ENCODE measurements around the gene MADCAM1.

Gene MADCAM1

GRCh38 chr19:539429-540030 lies 43.2 kb downstream of the MADCAM1 start:
- no peak for DNase-seq

GRCh38 chr19:540867-541637 lies 44.8 kb downstream of the MADCAM1 start:
- in situ Hi-C loops (cut with HindIII; ENCODE audit: low pct_ligation_motif_present, low pct_unique_long_range_greater_than_20kb, low sequenced_read_pairs), result no loop called here
- no peak for DNase-seq

More at GRCh38 chr19:539429-540030, 43.2 kb downstream of the MADCAM1 start:
- in situ Hi-C loops (cut with HindIII; ENCODE audit: low pct_ligation_motif_present, low pct_unique_long_range_greater_than_20kb, low sequenced_read_pairs), result no loop called here

- DNase-seq, result no peak
- in situ Hi-C loops (cut with HindIII; ENCODE audit: low pct_ligation_motif_present, low pct_unique_long_range_greater_than_20kb, low sequenced_read_pairs), result no loop called here
These were observed 45.4 kb downstream of the MADCAM1 start for GRCh38 chr19:541699-542098.

- no peak for DNase-seq
- in situ Hi-C loops (cut with HindIII; ENCODE audit: low pct_ligation_motif_present, low pct_unique_long_range_greater_than_20kb, low sequenced_read_pairs), result no loop called here
These were observed 46.0 kb downstream of the MADCAM1 start for GRCh38 chr19:542173-542866.

GRCh38 chr19:543910-544608 lies 47.8 kb downstream of the MADCAM1 start, which contains the start of gene GZMM:
Gene GZMM, plus strand, starts transcription at chr19:544053. Its CDS starts 19 bp downstream, at chr19:544072.
- in situ Hi-C loops (cut with HindIII; ENCODE audit: low pct_ligation_motif_present, low pct_unique_long_range_greater_than_20kb, low sequenced_read_pairs), result no loop called here
- DNase-seq, result no peak

GRCh38 chr19:547117-547516 lies 50.8 kb downstream of the MADCAM1 start:
- no peak for DNase-seq
- in situ Hi-C loops (cut with HindIII; ENCODE audit: low pct_ligation_motif_present, low pct_unique_long_range_greater_than_20kb, low sequenced_read_pairs), result no loop called here

- no peak for DNase-seq
- in situ Hi-C loops (cut with HindIII; ENCODE audit: low pct_ligation_motif_present, low pct_unique_long_range_greater_than_20kb, low sequenced_read_pairs), result no loop called here
These were observed 51.8 kb downstream of the MADCAM1 start for GRCh38 chr19:547836-548720.

- in situ Hi-C loops (cut with HindIII; ENCODE audit: low pct_ligation_motif_present, low pct_unique_long_range_greater_than_20kb, low sequenced_read_pairs), result no loop called here
- DNase-seq, result no peak
These were observed 52.9 kb downstream of the MADCAM1 start for GRCh38 chr19:548886-549830.

GRCh38 chr19:554817-555216 lies 58.5 kb downstream of the MADCAM1 start:
- in situ Hi-C loops (cut with HindIII; ENCODE audit: low pct_ligation_motif_present, low pct_unique_long_range_greater_than_20kb, low sequenced_read_pairs), result no loop called here
- DNase-seq, result no peak
